ENCODE results near the gene PLEKHA3.

PLEKHA3 gene

DNA sequence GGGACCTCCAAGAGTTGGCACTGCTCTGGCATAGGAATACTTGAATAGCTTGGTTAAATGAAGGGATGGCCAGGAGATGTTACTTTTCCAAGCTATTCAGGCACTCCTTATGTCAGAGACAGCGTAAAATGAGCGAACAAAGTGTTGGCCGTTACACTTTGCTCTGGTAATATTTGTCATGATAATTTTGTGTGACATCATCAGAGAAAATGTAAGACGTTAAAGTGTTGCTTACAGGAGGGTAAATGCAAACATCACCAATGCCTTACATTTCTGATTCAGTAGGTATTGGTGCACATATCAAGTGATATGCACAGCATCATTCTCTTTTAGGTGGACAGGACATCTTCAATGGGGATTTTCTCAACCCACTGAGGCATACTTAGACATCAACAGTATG is 46.0 kb downstream of the PLEKHA3 start:
- TF ChIP-seq MYC (IDR thresholded peaks at IDR 0.05; ENCODE audit: low read depth, low read length) (no peak), POLR2A (IDR thresholded peaks at IDR 0.05; ENCODE audit: extremely low read depth, insufficient read length) (no peak)
- TF ChIP-seq, protein P1, sequence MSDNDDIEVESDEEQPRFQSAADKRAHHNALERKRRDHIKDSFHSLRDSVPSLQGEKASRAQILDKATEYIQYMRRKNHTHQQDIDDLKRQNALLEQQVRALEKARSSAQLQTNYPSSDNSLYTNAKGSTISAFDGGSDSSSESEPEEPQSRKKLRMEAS (IDR thresholded peaks at IDR 0.05; ENCODE audit: low read depth, low read length): no peak
- TF ChIP-seq, protein P2, sequence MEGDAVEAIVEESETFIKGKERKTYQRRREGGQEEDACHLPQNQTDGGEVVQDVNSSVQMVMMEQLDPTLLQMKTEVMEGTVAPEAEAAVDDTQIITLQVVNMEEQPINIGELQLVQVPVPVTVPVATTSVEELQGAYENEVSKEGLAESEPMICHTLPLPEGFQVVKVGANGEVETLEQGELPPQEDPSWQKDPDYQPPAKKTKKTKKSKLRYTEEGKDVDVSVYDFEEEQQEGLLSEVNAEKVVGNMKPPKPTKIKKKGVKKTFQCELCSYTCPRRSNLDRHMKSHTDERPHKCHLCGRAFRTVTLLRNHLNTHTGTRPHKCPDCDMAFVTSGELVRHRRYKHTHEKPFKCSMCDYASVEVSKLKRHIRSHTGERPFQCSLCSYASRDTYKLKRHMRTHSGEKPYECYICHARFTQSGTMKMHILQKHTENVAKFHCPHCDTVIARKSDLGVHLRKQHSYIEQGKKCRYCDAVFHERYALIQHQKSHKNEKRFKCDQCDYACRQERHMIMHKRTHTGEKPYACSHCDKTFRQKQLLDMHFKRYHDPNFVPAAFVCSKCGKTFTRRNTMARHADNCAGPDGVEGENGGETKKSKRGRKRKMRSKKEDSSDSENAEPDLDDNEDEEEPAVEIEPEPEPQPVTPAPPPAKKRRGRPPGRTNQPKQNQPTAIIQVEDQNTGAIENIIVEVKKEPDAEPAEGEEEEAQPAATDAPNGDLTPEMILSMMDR (IDR thresholded peaks at IDR 0.05; ENCODE audit: low read depth, low read length): no peak
- DNase-seq (ENCODE audit: low read depth): no peak

DNA sequence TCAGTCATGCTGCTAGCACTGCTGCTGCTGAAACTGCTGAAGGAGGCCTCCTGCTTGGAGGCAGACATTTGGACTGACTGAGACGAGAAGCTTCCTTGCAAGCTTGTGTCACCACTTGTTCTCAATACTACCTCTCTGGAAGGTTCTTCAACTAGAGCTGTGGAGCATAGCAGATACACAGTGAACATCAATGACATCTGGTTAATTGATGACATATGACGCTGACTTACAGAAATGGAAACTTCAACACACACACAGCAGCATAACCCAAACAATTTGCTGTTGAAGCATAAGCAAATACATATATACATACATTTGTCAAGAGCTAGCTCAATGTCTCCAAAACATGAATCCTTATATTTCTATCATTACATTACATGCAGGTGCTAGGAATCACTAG is 47.3 kb downstream of the PLEKHA3 start:
- peak; percentile 15 for DNase-seq (ENCODE audit: low read depth)
- TF ChIP-seq MYC (IDR thresholded peaks at IDR 0.05; ENCODE audit: low read depth, low read length): no peak
- TF ChIP-seq, protein P1 (IDR thresholded peaks at IDR 0.05; ENCODE audit: low read depth, low read length): no peak
- TF ChIP-seq, protein P2 (IDR thresholded peaks at IDR 0.05; ENCODE audit: low read depth, low read length): no peak
- TF ChIP-seq POLR2A (IDR thresholded peaks at IDR 0.05; ENCODE audit: extremely low read depth, insufficient read length): no peak

More for the DNA sequence above, 46.0 kb downstream of the PLEKHA3 start:
- peak overlapping the region; percentile 10 for H3K4me3 ChIP-seq (ENCODE audit: low read depth, low read length)

DNA sequence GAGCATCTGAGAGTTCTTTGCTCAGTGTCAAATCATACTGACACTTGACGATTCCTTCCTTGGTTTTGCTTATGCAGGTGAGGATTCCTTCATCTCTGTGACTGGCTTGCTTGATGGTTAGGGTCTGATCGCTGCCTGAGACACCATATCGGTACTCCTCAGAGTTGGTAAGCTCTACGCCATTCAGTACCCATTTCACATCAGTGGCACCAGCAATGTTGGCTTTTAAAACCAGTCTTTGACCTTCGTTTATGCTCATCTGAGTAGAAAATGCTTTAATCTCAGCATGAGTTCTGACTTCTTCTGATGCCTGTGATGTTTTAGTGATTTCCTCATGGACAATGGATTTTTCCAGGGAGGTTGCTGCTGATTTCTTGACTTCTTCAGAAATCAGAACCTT is 48.4 kb downstream of the PLEKHA3 start:
- no peak overlapping the region for H3K4me3 ChIP-seq (ENCODE audit: low read depth, low read length)

More for the DNA sequence above, 47.3 kb downstream of the PLEKHA3 start:
- H3K4me3 ChIP-seq (ENCODE audit: low read depth, low read length): no peak overlapping the region

DNA sequence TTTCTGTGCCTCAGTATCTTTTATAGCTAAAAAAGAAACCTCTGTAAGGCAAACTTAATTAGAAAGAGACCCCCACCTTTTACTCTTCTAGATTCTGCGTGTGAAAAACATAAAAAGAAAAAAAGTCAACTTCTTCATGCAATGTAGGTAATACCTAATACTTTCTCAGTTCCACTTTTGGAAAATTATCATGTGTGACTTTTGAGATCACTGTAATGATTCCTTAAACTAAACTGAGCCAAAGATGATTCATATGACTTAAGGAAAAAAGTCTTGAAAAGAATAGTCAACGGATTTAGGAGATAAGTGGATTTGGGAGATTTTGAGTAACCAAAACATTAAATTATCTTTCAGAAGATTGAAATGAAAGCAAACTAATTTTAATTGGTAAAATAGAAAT is 48.9 kb downstream of the PLEKHA3 start:
- DNase-seq (ENCODE audit: low read depth): no peak
- peak overlapping the region; percentile 52 for H3K4me3 ChIP-seq (ENCODE audit: low read depth, low read length)
- TF ChIP-seq, protein P1 (IDR thresholded peaks at IDR 0.05; ENCODE audit: low read depth, low read length): no peak
- TF ChIP-seq, protein P2 (IDR thresholded peaks at IDR 0.05; ENCODE audit: low read depth, low read length): no peak
- TF ChIP-seq MYC (IDR thresholded peaks at IDR 0.05; ENCODE audit: low read depth, low read length): no peak

More for the DNA sequence above, 48.4 kb downstream of the PLEKHA3 start:
- TF ChIP-seq POLR2A (IDR thresholded peaks at IDR 0.05; ENCODE audit: extremely low read depth, insufficient read length): no peak
- TF ChIP-seq, protein P2 (IDR thresholded peaks at IDR 0.05; ENCODE audit: low read depth, low read length): no peak
- TF ChIP-seq, protein P1 (IDR thresholded peaks at IDR 0.05; ENCODE audit: low read depth, low read length): no peak
- TF ChIP-seq MYC (IDR thresholded peaks at IDR 0.05; ENCODE audit: low read depth, low read length): no peak
- no peak for DNase-seq (ENCODE audit: low read depth)

DNA sequence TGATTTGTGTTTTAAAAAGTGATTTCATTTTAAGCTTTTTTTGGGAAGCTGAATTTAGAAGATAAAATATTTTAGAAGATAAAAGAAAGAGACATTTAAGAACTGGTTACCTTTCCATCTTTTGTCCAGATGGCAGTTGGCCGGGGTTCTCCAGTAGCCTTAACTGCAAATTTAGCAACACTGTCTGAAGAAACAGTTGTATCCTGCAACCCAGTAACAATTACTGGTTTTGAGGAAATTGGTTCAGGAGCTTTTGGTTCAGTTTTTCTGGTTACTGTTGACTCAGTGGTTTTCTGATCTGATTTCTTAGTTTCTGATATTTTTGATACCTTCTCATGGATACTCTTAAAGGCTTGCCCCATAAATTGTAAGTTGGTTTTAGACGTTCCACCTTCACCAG is 49.9 kb downstream of the PLEKHA3 start:
- TF ChIP-seq MYC (IDR thresholded peaks at IDR 0.05; ENCODE audit: low read depth, low read length) (no peak; the same call in 1 of the 2 replicates), POLR2A (IDR thresholded peaks at IDR 0.05; ENCODE audit: extremely low read depth, insufficient read length) (no peak)
- TF ChIP-seq, protein P1 (IDR thresholded peaks at IDR 0.05; ENCODE audit: low read depth, low read length): no peak
- TF ChIP-seq, protein P2 (IDR thresholded peaks at IDR 0.05; ENCODE audit: low read depth, low read length): no peak
- peak; percentile 70 for DNase-seq (ENCODE audit: low read depth)
- peak overlapping the region; percentile 52 for H3K4me3 ChIP-seq (ENCODE audit: low read depth, low read length)

Measured in NB4 (cell line).